Endothelial cell of umbilical vein (primary cell): ENCODE results near the gene TIMELESS.
"Not testable (repeated sequence)": the region's sequence is repeated elsewhere in the genome, so short reads cannot be mapped to it uniquely, and the experiment has no call there.

Experiments
- CTCF ChIP-seq, 2 donors: IDR thresholded peaks; 1 replicate in 1 of 2; 2 replicates in 1 of 2; pipeline ENCODE4 v1.5.1; 2011; ENCODE audit warnings: low read length in 2 of 2, mild to moderate bottlenecking in 2 of 2, moderate library complexity in 2 of 2, control low read depth in 1 of 2, inconsistent platforms in 1 of 2, low read depth in 1 of 2; ENCODE audit not compliant: insufficient read depth in 1 of 2; ENCODE audit errors: extremely low read depth in 1 of 2
- EZH2 ChIP-seq: IDR thresholded peaks from 2 replicates; pipeline ENCODE4 v1.6.1; 2012; ENCODE audit warnings: borderline replicate concordance, low read depth, mild to moderate bottlenecking, moderate library complexity, low read length, inconsistent platforms; ENCODE audit not compliant: severe bottlenecking
- FOS ChIP-seq: IDR thresholded peaks from 2 replicates; pipeline ENCODE4 v1.6.1; 2011; ENCODE audit warnings: mild to moderate bottlenecking, low read length, moderate library complexity, borderline replicate concordance; ENCODE audit not compliant: insufficient read depth
- GATA2 ChIP-seq: IDR thresholded peaks from 2 replicates; pipeline ENCODE4 v1.7.0; 2011; ENCODE audit warnings: low read depth, mild to moderate bottlenecking, moderate library complexity, mixed read lengths, low read length; ENCODE audit not compliant: insufficient read length, insufficient read depth
- JUN ChIP-seq: IDR thresholded peaks from 2 replicates; pipeline ENCODE4 v1.6.1; 2011; ENCODE audit warnings: borderline replicate concordance, low read depth; ENCODE audit not compliant: insufficient read length, insufficient read depth
- MYC ChIP-seq: IDR thresholded peaks from one replicate; pipeline ENCODE4 v1.6.1; 2011; ENCODE audit warnings: mild to moderate bottlenecking, low read depth, low read length
- POLR2A ChIP-seq: IDR thresholded peaks from 2 replicates; pipeline ENCODE4 v1.6.1; 2012; ENCODE audit warnings: low read depth, mild to moderate bottlenecking, control low read depth, low read length
- POLR2AphosphoS5 ChIP-seq: IDR thresholded peaks from 2 replicates; pipeline ENCODE4 v1.6.1; 2012; ENCODE audit warnings: low read depth, mild to moderate bottlenecking, control low read depth, low read length, moderate library complexity; ENCODE audit not compliant: insufficient read depth
- TF ChIP-seq, protein P1 (sequence below): IDR thresholded peaks from 2 replicates; pipeline ENCODE4 v1.6.1; 2011; ENCODE audit not compliant: insufficient read depth, insufficient read length

DNA sequence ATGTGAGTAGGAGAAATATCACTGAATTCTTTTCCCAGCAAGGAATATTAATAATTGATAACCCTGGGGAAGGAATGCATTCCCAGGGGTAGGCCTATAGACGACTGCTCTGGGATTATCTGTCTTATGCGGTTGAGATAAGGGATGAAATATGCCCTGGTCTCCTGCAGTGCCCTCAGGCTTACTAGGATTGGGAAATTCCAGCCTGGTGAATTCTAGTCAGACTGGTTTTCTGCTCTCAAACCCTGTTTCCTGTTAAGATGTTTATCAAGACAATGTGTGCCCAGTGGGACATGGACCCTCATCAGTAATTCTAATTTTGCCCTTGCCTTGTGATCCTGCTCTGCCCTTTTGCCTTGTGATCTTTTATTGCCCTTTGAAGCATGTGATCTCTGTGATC lies 6.0 kb downstream of the TIMELESS start:
- not testable (repeated sequence) for TF ChIP-seq CTCF (IDR thresholded peaks at IDR 0.05; ENCODE audit: extremely low read depth in 1 of 2, insufficient read depth in 1 of 2, low read depth in 1 of 2, low read length in 2 of 2); POLR2AphosphoS5; POLR2A; EZH2; FOS; JUN; GATA2; MYC
- TF ChIP-seq, protein P1, sequence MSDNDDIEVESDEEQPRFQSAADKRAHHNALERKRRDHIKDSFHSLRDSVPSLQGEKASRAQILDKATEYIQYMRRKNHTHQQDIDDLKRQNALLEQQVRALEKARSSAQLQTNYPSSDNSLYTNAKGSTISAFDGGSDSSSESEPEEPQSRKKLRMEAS = not testable (repeated sequence)
